SKM-1 (cell line): ENCODE results near the gene ATPAF2.
"Not testable (repeated sequence)": the region's sequence is repeated elsewhere in the genome, so short reads cannot be mapped to it uniquely, and the experiment has no call there.

Source experiments
- DNase-seq: peaks from one replicate; lab custom pipeline; 2025; ENCODE audit not compliant: unreplicated experiment; lab: John Stamatoyannopoulos, UW

Gene ATPAF2

DNA sequence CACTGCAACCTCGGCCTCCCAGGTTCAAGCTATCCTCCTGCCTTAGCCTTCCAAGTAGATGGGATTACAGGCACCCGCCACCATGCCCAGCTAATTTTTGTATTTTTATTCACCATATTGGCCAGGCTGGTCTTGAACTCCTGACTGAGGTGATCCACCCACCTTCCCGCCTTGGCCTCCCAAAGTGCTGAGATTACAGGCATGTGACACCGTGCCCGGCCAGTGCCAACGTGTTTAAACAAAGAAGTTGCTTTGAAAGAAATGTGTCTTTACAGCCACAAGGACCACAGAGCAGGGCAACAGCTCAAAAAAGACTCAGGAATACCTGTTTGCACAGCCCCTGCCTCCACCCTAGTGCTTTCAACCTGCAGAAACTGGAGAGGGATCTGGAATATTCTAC lies 25.0 kb downstream of the ATPAF2 start:
- no peak for DNase-seq

DNA sequence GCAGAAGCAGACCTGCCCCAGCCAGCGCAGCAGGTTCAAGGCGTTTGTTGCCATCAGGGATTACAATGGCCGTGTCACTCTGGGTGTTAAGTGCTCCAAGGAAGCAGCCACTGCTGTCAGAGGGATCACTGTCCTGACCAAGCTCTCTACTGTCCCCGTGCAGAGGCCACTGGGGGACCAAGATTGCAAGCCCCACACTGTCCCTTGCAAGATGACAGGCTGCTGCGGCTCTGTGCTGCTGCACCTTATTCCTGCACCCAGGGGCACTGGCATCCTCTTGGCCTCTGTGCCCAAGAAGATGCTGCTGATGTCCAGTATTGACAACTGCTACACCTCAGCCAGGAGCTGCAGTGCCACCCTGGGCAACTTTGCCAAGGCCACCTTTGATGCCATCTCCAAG lies 27.7 kb downstream of the ATPAF2 start:
- no peak for DNase-seq

DNA sequence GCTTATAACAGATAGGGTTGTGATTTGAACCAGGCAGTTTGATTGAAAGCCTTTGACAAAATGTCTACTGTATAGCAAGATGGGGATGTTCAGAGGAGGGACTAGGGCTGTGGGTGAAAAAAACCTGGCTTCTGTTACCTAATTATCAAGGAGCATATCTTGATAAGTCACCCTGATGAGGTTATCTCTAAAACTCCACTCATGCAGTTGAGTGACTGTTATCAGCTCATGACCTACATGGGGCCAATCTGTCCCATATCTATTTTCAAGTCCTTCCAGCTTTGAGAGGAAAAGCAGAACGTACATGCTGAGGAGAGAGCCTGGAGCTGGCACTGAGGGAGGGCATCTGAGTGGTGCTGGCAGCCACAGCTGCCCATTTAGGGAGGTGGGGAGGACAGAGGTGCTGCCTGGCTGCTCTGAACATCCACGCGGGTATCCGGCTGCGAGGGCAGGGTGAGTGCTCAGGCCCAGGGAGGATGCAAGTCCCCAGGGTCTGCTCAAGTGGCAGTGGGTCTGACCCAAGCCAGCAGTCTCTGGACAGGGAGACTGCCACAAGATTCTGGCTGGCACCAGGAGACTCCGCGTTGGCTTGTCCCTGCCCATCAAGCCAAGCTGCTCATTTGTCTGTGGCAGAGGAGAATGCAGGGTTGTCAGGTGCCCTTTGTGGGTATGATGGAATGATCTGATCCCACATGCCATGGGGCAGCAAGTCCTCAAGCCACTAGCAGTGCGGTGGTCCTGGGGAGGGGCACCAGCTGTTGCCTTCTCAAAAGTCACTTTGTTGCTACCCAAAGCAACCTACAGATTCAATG lies 29.2 kb downstream of the ATPAF2 start:
- DNase-seq = no peak

DNA sequence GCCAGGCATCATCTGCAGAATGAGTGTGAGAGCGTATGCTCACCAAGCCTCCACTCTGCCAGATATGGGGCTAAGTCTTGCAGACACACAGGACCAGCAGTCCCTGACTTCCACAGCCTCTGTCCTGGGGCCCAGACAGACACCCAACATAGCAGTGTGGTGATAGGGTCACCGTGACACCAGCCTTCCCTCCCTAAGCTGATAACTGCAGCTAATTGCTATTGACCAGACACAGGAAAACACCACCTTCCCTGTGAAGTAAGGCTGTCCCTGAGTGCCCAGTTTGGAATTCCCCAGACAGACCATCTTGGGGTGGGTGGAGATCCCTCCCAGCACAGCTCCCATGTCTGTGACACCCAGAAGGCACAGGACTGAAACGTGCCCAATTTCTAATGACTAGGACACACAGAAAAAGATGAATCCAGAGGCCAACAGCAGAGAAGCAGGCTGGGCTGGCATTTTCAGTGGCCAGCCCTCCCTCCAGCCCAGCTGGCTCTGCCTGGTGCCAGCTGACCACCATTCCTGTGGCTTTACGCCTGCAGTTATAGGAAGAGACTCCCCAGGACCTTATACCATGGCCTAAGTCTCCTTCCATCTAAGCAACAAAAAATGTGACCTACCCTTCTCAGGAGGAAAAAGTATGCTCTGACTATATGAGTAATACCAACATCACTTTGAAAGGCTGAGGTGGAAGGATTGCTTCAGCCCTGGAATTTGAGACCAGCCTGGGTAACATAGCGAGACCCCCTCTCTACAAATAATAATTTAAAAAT lies 30.3 kb downstream of the ATPAF2 start:
- no peak for DNase-seq

DNA sequence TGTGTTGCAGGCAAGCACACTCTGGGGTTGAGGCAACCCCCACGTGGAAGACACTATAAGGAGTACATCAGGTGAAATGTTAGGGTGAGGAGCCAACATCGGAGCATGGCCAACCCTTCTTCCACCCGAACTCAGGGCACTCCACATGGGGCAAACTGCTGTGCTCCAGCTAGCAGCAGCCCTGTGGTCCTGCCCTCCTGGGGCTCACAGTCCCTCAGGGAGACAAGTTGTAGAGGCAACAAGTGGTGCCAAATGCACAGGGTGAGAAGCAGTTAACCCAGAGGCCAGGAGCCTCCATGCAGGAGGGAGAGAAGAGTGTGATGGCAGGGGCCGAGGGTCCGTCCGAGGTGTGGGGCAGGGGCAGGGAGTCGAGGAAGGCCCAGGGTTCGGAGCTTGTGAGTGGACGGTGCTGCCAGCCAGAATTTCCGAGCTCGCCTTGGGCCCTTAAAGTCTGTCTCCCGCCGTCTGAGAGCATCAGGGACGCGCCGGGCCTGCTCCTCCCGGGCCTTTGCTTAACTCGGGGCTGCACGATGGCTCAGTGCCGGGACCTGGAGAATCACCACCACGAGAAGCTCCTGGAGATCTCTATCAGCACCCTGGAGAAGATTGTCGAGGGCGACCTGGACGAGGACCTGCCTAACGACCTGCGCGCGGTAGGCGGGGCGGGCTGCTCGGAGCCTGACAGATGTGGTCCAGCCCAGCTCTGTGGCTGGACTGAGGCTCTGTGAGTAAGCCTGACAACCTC lies 32.3 kb downstream of the ATPAF2 start:
- DNase-seq = no peak

DNA sequence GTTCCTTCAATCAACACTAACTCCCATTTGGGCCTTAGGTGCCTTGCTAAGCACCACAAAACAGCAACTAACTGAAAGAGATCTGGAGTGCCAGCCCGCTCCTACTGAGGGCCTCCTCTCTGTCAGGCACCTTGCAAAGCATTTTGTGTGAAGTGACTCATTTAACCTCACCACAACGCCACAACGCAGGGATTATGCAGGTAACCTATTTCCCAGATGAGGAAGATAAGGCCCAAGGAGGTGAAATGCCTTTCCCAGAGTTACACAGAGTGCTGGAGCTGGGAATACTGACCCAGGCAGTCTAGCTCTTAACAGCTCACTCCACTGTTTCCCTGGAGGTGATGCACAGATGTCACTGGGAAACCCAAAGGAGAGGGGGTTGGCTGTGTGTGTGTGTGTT lies 33.5 kb downstream of the ATPAF2 start:
- DNase-seq = no peak

DNA sequence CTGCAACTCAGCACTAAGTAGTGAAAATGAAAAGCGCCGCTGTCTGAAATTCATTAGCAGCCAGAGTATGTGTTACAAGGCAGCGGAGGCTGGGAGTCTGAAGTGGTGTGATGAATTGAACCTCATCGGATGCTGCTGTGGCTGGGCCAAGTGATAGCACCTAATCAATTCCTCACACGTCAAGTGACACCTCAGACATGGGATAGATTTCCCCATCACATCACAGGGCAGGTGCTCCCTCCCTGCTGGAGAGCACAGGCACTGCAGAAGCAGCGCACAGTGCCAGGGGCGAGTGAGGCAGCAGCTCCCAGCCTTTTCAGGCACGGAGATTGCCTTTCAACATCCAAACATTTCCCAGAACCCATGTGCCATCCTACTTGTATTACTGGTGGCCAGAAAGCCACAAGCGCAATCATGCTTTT lies 34.1 kb downstream of the ATPAF2 start:
- no peak for DNase-seq

DNA sequence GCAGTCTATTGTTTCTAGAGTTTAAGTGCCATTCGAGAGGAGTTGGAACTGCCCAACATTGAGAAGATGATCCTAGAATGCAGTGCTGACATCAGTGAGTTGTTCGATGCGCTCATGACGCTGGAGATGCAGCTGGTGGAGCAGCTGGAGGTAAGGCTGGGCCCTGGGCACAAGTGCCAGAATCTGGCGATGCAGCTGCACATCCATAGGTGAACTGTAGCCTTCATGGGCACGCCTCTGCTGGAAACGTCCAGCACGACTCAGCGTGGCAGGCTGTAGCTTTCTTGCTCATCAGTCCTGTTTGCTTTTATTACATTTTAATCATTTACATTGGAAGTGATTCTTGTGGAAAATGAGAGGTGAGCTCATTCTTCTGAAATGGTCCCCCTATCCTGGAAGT lies 34.6 kb downstream of the ATPAF2 start:
- no peak for DNase-seq

DNA sequence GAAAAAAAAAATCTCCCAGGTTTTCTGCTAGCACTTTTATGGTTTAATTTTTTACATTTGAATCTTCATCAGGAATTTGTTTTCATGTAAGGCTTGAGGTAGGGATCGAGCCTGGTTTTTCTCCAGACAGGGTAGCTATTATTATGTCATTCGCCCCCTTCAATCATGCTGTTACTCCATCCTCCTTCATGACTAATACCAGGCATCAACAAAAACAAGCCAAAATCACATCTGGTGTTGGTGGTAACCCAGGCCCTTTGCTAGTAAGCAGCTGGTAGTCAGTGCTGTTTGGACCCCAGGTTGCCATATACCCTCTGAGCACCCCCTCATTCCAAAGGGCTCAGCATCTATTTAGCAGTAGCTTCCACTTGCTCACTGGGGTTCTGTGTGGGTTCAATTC lies 36.8 kb downstream of the ATPAF2 start:
- DNase-seq = no peak

DNA sequence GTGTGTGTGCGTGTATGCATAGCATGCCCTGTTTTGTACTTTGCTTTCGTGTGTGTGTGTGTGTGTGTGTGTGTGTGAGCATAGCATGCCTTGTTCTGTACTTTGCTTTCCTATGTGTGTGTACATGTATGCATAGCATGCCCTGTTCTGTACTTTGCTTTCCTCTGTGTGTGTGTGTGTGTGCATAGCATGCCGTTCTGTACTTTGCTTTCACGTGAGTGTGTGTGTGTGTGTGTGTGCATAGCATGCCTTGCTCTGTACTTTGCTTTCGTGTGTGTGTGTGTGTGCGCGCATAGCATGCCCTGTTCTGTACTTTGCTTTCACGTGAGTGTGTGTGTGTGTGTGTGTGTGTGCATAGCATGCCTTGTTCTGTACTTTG lies 38.9 kb downstream of the ATPAF2 start:
- DNase-seq = no peak

DNA sequence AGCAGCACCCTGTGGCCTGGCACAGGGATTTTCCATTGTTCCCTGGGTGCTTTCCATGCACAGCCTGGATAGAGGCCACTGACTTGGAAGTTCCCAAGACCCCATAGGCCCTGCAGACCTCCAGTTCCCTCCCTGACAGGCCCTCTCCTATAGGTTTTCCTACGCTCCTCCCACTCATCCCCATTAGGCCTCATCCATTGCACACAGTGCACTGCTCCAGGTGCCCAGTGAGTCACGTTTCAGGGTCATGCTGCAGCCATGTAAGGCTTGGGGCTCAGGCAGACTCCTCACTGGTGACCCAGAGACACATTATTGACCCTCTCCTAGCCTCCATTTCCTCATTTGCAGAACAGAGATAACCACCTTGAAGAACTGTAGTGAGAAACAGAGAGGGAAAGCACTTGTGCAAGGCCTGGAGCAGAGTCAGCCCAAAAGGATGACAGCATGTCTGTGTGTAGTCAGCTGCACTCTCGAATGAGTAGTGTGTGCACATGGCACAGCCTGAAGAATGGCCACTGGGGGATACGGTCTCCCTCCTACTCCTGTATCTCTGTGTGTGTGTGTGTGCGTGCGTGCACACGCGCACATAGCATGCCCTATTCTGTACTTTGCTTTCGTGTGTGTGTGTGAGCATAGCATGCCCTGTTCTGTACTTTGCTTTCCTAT lies 39.5 kb downstream of the ATPAF2 start:
- DNase-seq = no peak

DNA sequence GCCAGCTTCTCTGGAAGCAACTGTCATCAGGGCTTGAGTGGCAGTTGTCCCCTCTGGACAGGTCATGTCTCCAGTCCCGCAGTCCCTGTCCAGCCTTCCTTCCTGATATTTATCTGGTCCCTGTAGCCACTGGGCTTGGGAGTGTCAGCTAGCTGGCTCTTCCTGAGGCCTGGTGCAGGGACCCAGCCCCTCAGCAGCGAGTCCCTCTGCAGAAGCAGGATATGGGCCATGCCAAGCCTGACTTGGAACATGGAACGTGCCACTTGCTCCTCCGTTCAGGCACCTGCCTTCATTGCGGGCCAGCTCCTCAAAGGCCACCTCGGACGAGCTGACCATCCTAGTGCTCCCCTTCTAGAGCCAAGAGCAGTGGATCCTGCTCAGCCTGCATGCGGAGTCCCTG lies 40.0 kb downstream of the ATPAF2 start:
- no peak for DNase-seq

DNA sequence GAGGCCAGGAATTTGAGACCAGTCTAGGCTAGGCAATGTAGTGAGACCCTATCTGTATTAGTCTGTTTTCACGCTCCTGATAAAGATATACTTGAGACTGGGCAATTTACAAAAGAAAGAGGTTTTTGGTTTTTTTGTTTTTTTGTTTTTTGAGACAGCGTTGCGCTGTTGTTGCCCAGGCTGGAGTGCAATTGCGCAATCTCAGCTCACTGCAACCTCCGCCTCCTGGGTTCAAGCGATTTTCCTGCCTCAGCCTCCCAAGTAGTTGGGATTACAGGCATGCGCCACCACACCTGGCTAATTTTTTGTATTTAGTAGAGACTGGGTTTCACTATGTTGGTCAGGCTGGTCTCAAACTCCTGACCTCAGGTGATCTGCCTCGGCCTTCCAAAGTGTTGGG lies 43.1 kb downstream of the ATPAF2 start:
- not testable (repeated sequence) for DNase-seq

DNA sequence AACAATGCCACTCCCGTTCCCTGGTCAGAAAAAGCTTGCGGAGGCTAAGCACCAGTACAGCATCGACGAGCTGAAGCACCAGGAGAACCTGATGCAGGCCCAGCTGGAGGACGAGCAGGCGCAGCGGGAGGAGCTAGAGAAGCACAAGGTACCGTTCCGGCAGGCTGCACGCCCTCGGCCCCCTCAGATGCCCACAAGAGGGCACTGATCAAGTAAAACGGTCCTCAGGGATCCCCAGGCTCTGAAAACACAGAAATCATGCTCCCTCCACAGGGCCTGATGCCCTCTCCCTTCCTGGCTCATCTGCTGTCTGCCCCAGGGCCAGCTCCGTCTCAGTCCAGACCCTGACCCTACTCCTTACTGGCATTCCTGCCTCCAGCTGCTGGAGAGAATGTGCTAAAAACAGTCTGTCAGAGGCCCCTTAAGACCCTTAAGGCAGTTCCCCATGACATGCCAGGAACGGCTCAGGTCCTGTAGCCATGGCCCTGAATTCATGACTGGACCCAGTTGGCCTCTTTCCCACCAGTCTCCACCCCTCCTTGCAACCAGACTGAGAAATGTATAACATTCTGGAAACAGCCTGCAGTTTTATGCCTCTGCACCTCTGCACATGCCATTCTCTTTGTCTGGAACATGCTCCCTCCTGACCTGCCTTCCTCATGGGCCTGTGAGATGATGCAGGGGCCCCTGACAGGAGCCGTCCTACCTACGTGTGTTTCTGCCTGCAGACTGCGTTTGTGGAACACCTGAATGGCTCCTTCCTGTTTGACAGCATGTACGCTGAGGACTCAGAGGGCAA lies 44.5 kb downstream of the ATPAF2 start:
- no peak for DNase-seq

DNA sequence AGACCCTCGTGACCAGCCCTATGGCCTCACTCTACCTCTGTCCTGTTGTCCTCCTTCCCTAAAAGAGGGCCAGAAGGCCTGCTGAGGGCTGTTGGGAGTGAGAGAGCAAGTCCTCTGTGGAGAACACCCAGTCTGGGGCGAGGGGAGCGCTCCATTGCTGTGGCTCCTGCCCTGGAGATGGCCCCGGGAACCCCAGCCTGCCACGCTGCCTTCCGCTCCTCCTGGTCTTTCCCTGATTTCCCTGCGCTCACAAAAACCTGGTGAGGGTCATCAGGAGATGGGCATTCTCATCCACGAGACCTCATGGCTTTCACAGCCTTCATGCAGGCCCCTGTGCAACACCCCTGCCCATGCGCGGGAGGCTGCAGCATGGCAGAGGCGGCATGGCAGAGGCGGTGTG lies 45.1 kb downstream of the ATPAF2 start:
- DNase-seq = no peak

DNA sequence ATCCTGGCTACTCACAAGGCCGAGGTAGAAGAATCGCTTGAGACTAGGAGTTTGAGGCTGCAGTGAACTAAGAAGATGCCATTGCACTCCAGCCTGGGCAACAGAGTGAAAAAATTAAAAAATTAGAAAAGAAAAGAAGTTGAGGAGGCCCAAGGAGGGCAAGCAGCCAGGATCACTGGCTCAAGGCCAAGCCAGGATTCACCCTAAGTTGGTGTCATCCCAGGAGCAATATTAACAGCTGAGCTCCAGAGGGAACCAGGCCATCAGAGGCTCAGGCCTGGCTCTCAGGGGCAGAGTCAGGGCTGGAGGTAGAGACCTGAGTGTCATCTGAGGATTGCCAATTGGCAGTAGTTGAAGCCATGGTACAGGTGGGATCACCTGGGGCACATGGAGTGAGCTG lies 45.6 kb downstream of the ATPAF2 start:
- no peak for DNase-seq

DNA sequence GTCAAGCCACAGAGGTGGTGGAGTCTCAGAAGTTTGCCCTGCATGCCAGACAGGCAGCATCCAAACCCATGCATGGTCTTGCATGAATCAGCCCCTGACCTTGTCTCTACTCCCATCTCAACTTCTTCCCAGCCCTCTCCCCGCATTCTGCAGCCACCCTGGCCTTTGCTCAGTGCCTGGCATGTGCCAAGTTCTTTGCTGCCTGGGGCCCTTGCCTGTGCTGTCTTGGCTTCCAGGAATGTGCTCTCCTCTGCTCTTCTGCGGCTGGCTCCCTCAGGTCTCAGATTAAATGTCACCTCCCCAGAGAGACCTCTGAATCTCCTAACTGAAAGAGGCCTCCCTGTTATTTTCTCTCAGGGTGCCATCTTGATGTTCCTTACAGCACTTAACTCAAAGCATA lies 48.7 kb downstream of the ATPAF2 start:
- DNase-seq = no peak

DNA sequence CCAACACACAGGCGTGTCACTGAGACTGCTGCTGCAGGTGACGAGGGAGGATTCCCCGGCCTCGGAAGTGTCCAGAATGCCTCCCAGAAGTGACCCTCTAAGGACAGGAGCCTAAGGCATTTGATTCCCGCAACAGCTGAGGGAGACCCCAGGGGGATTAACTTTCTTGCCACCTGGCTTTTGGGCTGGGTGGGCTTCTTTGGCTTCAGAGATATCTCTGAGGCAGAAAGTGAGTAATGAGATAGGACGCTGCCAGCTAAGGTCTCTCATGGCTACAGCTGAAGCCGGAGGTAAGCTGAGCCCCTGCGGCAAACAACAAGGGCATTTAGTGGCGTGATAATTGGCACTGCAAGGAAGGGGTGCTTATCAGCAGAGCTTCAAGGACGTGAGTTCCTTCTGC lies 49.4 kb downstream of the ATPAF2 start:
- DNase-seq = no peak

DNA sequence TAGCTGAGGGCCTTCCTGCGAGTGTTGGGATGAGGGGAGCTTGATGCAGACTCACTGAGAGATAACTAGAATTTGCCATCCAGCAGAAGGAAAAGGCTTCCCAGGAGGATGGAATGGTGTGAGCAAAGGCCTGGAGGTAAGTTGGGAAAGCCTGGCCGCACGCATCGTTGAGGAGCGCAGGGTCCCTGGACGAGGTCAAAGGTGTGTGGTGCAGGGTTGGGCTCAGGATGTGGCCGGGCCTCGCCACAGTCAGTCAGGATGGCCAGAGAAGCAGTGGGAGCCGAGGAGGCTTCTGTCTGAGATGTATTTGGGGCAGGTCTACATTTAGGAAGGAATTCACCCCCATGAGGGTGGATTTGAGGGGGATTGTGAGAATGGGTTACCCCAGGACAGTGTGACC lies 49.9 kb downstream of the ATPAF2 start:
- no peak for DNase-seq

DNA sequence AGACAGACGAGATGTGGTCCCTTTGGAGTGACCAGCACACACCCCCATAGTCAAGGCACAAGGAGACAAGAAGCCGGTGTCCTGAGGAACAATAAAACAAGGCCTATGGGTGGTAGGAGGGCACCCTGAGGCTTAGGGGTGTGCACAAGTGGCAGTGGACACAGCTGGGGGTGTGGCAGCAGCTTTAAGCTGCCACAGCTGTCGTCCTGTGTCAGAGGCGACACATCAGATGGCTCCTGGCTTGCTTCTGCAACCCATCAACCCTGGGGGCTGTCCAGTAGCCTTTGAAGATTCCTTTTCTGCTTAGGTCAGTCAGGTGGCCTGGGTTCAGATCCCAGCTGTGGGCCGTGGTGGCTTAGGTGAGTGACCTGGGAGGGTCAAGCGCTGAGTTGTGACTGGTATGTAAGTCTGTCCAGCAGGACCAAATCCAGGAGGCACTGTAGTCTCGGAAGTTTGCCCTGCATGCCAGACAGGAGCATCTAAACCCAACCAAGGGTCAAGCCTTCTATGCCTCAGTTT lies 50.5 kb downstream of the ATPAF2 start:
- DNase-seq = no peak
